Breast epithelium (tissue), 3 donors: Measurements from ENCODE around the gene PTH1R.

ENCODE experiments used
- CTCF ChIP-seq, 3 donors: fragments of 450-650 bp; IDR thresholded peaks; one replicate each; pipeline ENCODE4 v1.5.1; 2016 to 2017; ENCODE audit warnings: antibody characterized with exemption in 3 of 3, mild to moderate bottlenecking in 3 of 3, moderate library complexity in 3 of 3
- POLR2A ChIP-seq: fragments of 450-650 bp; IDR thresholded peaks from one replicate; pipeline ENCODE4 v1.6.1; 2016; ENCODE audit warnings: antibody characterized with exemption, mild to moderate bottlenecking, moderate library complexity

GRCh38 chr3:46890132-46890531 lies 12.6 kb downstream of the PTH1R start:
- TF ChIP-seq CTCF (IDR thresholded peaks at IDR 0.05) (no peak), POLR2A (no peak)
